GM23338 (cell line): Measurements from ENCODE around the gene DGKB. TPM values are rescaled to one million over a fixed set of nuclear protein-coding genes. Genes with fewer than 3 reads are reported as not detected.

Experiments used
- ATAC-seq: fragments of 200-7000 bp; cut with Tn5 transposase; 3 replicates; pipeline ENCODE4 v1.9.1; 2020
- DNase-seq: peaks from one replicate; pipeline ENCODE4 v3.0.0-alpha.2; 2015; ENCODE audit warnings: low spot score
- H2AFZ ChIP-seq: fragments of 200-600 bp; sonication (generic); 2 replicates; pipeline ENCODE4 v1.8.0; 2016; ENCODE audit warnings: antibody characterized with exemption, mild to moderate bottlenecking, moderate library complexity
- H3F3A ChIP-seq: fragments of 200-600 bp; sonication (generic); replicated peaks from 2 replicates; pipeline ENCODE4 v1.8.0; 2017; ENCODE audit warnings: antibody characterized with exemption, mixed run types, low read depth
- H3K27ac ChIP-seq: fragments of 200-600 bp; sonication (generic); 2 replicates; pipeline ENCODE4 v1.6.1; 2016; ENCODE audit warnings: low read depth
- H3K27me3 ChIP-seq: fragments of 200-600 bp; sonication (generic); 2 replicates; pipeline ENCODE4 v1.8.0; 2016; ENCODE audit warnings: mild to moderate bottlenecking, mixed run types, moderate library complexity; ENCODE audit not compliant: insufficient read depth
- H3K36me3 ChIP-seq: fragments of 200-600 bp; sonication (generic); 2 replicates; pipeline ENCODE4 v1.8.0; 2016; ENCODE audit warnings: mild to moderate bottlenecking; ENCODE audit not compliant: insufficient read depth
- H3K4me1 ChIP-seq: fragments of 200-600 bp; sonication (generic); 2 replicates; pipeline ENCODE4 v1.8.0; 2016; ENCODE audit warnings: mild to moderate bottlenecking, moderate library complexity; ENCODE audit not compliant: insufficient read depth
- H3K4me2 ChIP-seq: fragments of 200-600 bp; sonication (generic); 2 replicates; pipeline ENCODE4 v1.7.1; 2017; ENCODE audit warnings: mixed run types
- H3K4me3 ChIP-seq: fragments of 200-600 bp; sonication (generic); 2 replicates; pipeline ENCODE4 v1.6.1; 2016; ENCODE audit warnings: mixed run types
- H3K79me2 ChIP-seq: fragments of 200-600 bp; sonication (generic); replicated peaks from 2 replicates; pipeline ENCODE4 v1.8.0; 2017; ENCODE audit warnings: mild to moderate bottlenecking; ENCODE audit not compliant: insufficient read depth
- H3K9me2 ChIP-seq: fragments of 200-600 bp; sonication (generic); 2 replicates; pipeline ENCODE4 v1.8.0; 2017; ENCODE audit not compliant: insufficient read depth
- H4K20me1 ChIP-seq: fragments of 200-600 bp; sonication (generic); replicated peaks from 2 replicates; pipeline ENCODE4 v1.8.0; 2017; ENCODE audit warnings: mild to moderate bottlenecking; ENCODE audit not compliant: insufficient read depth
- H3K27ac Mint-ChIP-seq: 2 replicates; pipeline ENCODE4 v1.8.0; 2020; ENCODE audit warnings: inconsistent platforms, mild to moderate bottlenecking, moderate library complexity, mixed read lengths
- H3K27me3 Mint-ChIP-seq: 3 replicates; pipeline ENCODE4 v1.8.0; 2022; ENCODE audit warnings: low read depth, mild to moderate bottlenecking, moderate library complexity, mixed read lengths, inconsistent platforms; ENCODE audit not compliant: insufficient read depth, poor library complexity
- H3K36me3 Mint-ChIP-seq: 3 replicates; pipeline ENCODE4 v1.8.0; 2021; ENCODE audit warnings: low read depth, mild to moderate bottlenecking, inconsistent platforms, moderate library complexity, mixed read lengths
- H3K4me1 Mint-ChIP-seq: 3 replicates; pipeline ENCODE4 v1.8.0; 2020; ENCODE audit warnings: mild to moderate bottlenecking, inconsistent platforms, mixed read lengths
- H3K4me3 Mint-ChIP-seq: 3 replicates; pipeline ENCODE4 v1.8.0; 2021; ENCODE audit warnings: moderate library complexity, mild to moderate bottlenecking, inconsistent platforms, mixed read lengths
- H3K9me3 Mint-ChIP-seq: 3 replicates; pipeline ENCODE4 v1.8.0; 2020; ENCODE audit warnings: moderate library complexity, mild to moderate bottlenecking, inconsistent platforms, mixed read lengths
- CREB1 ChIP-seq: fragments of 250-450 bp; sonication (Bioruptor Pico); IDR thresholded peaks from 2 replicates; pipeline ENCODE4 v1.5.0; 2020; ENCODE audit warnings: low read depth, mild to moderate bottlenecking, moderate library complexity
- EZH2 ChIP-seq: fragments of 200-600 bp; sonication (generic); IDR thresholded peaks from one replicate; pipeline ENCODE4 v1.8.0; 2017; ENCODE audit warnings: antibody characterized with exemption, mild to moderate bottlenecking, low read depth; ENCODE audit not compliant: unreplicated experiment
- NANOG ChIP-seq: IDR thresholded peaks from 2 replicates; pipeline ENCODE4 v1.6.1; 2016; ENCODE audit warnings: antibody characterized with exemption, borderline replicate concordance
- STAT1 ChIP-seq: IDR thresholded peaks from one replicate; pipeline ENCODE4 v1.6.1; 2016; ENCODE audit warnings: antibody characterized with exemption; ENCODE audit not compliant: unreplicated experiment
- ZNF331 ChIP-seq: fragments of 250-450 bp; sonication (Bioruptor Pico); IDR thresholded peaks from 2 replicates; pipeline ENCODE4 v1.5.0; 2020; ENCODE audit warnings: low read depth, mild to moderate bottlenecking, moderate library complexity
- polyA plus RNA-seq: library from polyadenylated mRNA; unstranded; fragments of >200 nt; fragmentation: Nextera tagmentation; extraction: Ambion mirVana; gene quantifications from 2 replicates; pipeline ENCODE4 v1.2.1, GENCODE V29; 2016
- total RNA-seq: library from RNA; depleted of rRNA; stranded (reverse); fragments of >200 nt; shearing (Covaris generic); gene quantifications from 2 replicates; pipeline ENCODE4 v1.2.3, GENCODE V29; 2014
- TF ChIP-seq, protein P1 (sequence below), 2 experiments: fragments of 200-600 bp in 1 of 2; sonication (generic) in 1 of 2; conservative IDR thresholded peaks; 2 replicates each; pipeline versions ENCODE4 v1.5.1 to v1.6.1; 2016 to 2017; ENCODE audit warnings: antibody characterized with exemption in 2 of 2, low read depth in 2 of 2, mild to moderate bottlenecking in 2 of 2, moderate library complexity in 1 of 2
- TF ChIP-seq, protein P2 (sequence below): fragments of 250-450 bp; sonication (Bioruptor Pico); IDR thresholded peaks from 2 replicates; pipeline ENCODE4 v1.5.0; 2020; ENCODE audit warnings: mild to moderate bottlenecking, moderate library complexity
- TF ChIP-seq, protein P3 (sequence below): IDR thresholded peaks from 2 replicates; pipeline ENCODE4 v1.6.1; 2016; ENCODE audit warnings: antibody characterized with exemption

The DGKB gene
- total and polyA plus RNA-seq, 2 experiments from 2014 or later: 4.8 to 11.5 TPM

DNA sequence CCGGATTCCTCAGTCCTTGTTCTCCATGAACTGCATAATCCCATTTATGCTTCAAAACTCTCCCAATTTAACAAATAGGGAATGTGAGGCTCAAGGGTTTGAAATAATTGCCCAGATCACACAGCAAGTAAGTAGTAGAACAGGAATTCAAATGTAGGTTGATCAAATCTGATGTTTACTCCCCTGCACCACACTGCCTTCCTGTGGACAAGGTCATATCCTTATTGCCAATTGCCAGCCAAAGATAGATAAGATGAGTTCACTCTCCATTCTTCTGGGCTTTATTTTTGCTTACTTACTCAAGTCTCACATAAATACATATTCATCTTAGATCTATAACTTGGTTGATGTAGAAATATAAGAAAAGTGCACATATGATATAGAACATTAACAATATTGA, 477.9 kb downstream of the DGKB start:
- no peaks in the 10 kb centered on the region for H3K27me3 Mint-ChIP-seq
- no peaks in the 10 kb centered on the region for H3F3A ChIP-seq
- H3K9me2 ChIP-seq: no peaks in the 10 kb centered on the region
- H3K4me3 Mint-ChIP-seq: no peak overlapping the region
- no peak overlapping the region for H2AFZ ChIP-seq
- DNase-seq (no peak), ATAC-seq (no peak)
- H3K36me3 ChIP-seq: no peaks in the 10 kb centered on the region
- H4K20me1 ChIP-seq: no peaks in the 10 kb centered on the region
- H3K4me2 ChIP-seq: no peak overlapping the region
- no peak overlapping the region for H3K27ac Mint-ChIP-seq
- no peaks in the 10 kb centered on the region for H3K36me3 Mint-ChIP-seq
- no peak overlapping the region for H3K27ac ChIP-seq
- H3K4me1 ChIP-seq: peaks cover 4% of the 10 kb centered on the region; the same call in 1 of the 2 replicates
- no peaks in the 10 kb centered on the region; the same call in 2 of the 3 replicates for H3K9me3 Mint-ChIP-seq
- no peak overlapping the region for H3K4me3 ChIP-seq
- H3K4me1 Mint-ChIP-seq: peaks cover 9% of the 10 kb centered on the region; the same call in 2 of the 3 replicates
- H3K27me3 ChIP-seq: no peaks in the 10 kb centered on the region
- TF ChIP-seq, protein P1, sequence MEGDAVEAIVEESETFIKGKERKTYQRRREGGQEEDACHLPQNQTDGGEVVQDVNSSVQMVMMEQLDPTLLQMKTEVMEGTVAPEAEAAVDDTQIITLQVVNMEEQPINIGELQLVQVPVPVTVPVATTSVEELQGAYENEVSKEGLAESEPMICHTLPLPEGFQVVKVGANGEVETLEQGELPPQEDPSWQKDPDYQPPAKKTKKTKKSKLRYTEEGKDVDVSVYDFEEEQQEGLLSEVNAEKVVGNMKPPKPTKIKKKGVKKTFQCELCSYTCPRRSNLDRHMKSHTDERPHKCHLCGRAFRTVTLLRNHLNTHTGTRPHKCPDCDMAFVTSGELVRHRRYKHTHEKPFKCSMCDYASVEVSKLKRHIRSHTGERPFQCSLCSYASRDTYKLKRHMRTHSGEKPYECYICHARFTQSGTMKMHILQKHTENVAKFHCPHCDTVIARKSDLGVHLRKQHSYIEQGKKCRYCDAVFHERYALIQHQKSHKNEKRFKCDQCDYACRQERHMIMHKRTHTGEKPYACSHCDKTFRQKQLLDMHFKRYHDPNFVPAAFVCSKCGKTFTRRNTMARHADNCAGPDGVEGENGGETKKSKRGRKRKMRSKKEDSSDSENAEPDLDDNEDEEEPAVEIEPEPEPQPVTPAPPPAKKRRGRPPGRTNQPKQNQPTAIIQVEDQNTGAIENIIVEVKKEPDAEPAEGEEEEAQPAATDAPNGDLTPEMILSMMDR (conservative IDR thresholded peaks at IDR 0.05; ENCODE audit: low read depth in 2 of 2): peak in 1 of 2 experiments; percentile 58; a peak in 2 of 4 replicates
- TF ChIP-seq, protein P2, sequence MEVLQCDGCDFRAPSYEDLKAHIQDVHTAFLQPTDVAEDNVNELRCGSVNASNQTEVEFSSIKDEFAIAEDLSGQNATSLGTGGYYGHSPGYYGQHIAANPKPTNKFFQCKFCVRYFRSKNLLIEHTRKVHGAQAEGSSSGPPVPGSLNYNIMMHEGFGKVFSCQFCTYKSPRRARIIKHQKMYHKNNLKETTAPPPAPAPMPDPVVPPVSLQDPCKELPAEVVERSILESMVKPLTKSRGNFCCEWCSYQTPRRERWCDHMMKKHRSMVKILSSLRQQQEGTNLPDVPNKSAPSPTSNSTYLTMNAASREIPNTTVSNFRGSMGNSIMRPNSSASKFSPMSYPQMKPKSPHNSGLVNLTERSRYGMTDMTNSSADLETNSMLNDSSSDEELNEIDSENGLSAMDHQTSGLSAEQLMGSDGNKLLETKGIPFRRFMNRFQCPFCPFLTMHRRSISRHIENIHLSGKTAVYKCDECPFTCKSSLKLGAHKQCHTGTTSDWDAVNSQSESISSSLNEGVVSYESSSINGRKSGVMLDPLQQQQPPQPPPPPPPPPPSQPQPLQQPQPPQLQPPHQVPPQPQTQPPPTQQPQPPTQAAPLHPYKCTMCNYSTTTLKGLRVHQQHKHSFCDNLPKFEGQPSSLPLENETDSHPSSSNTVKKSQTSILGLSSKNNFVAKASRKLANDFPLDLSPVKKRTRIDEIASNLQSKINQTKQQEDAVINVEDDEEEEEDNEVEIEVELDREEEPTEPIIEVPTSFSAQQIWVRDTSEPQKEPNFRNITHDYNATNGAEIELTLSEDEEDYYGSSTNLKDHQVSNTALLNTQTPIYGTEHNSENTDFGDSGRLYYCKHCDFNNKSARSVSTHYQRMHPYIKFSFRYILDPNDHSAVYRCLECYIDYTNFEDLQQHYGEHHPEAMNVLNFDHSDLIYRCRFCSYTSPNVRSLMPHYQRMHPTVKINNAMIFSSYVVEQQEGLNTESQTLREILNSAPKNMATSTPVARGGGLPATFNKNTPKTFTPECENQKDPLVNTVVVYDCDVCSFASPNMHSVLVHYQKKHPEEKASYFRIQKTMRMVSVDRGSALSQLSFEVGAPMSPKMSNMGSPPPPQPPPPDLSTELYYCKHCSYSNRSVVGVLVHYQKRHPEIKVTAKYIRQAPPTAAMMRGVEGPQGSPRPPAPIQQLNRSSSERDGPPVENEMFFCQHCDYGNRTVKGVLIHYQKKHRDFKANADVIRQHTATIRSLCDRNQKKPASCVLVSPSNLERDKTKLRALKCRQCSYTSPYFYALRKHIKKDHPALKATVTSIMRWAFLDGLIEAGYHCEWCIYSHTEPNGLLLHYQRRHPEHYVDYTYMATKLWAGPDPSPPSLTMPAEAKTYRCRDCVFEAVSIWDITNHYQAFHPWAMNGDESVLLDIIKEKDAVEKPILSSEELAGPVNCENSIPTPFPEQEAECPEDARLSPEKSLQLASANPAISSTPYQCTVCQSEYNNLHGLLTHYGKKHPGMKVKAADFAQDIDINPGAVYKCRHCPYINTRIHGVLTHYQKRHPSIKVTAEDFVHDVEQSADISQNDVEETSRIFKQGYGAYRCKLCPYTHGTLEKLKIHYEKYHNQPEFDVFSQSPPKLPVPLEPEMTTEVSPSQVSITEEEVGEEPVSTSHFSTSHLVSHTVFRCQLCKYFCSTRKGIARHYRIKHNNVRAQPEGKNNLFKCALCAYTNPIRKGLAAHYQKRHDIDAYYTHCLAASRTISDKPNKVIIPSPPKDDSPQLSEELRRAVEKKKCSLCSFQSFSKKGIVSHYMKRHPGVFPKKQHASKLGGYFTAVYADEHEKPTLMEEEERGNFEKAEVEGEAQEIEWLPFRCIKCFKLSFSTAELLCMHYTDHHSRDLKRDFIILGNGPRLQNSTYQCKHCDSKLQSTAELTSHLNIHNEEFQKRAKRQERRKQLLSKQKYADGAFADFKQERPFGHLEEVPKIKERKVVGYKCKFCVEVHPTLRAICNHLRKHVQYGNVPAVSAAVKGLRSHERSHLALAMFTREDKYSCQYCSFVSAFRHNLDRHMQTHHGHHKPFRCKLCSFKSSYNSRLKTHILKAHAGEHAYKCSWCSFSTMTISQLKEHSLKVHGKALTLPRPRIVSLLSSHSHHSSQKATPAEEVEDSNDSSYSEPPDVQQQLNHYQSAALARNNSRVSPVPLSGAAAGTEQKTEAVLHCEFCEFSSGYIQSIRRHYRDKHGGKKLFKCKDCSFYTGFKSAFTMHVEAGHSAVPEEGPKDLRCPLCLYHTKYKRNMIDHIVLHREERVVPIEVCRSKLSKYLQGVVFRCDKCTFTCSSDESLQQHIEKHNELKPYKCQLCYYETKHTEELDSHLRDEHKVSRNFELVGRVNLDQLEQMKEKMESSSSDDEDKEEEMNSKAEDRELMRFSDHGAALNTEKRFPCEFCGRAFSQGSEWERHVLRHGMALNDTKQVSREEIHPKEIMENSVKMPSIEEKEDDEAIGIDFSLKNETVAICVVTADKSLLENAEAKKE (CRISPR knock-in tag): no peak
- H3K79me2 ChIP-seq: no peaks in the 10 kb centered on the region

DNA sequence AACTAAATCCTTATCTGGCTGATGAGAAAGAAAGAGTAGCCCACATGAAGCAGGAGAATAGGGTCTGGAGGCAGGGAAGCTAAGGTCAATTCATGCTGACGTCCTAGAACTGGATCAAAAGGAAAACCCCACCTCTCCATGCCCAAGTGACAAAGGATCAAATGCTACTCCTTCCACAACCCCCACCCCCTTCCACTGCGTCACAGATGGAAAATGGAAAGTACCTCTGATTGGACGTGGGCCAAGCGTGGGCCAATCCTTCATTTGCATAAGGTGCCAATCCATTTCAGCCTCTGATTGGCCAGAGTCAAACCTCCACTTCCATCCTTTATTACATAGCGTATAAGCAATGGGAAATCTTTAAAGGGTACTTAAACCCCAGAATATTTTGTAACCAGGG, 481.8 kb downstream of the DGKB start:
- no peaks in the 10 kb centered on the region for H3K36me3 Mint-ChIP-seq
- no peaks in the 10 kb centered on the region for H3K9me3 Mint-ChIP-seq
- H3K36me3 ChIP-seq: no peaks in the 10 kb centered on the region
- H3K79me2 ChIP-seq: no peaks in the 10 kb centered on the region
- H3K4me2 ChIP-seq: no peak overlapping the region
- H3F3A ChIP-seq: no peaks in the 10 kb centered on the region
- no peak overlapping the region for H3K4me3 Mint-ChIP-seq
- H3K27me3 ChIP-seq: no peaks in the 10 kb centered on the region
- no peaks in the 10 kb centered on the region for H3K9me2 ChIP-seq
- H2AFZ ChIP-seq: no peak overlapping the region
- DNase-seq (peak; percentile 17), ATAC-seq (no peak)
- H4K20me1 ChIP-seq: no peaks in the 10 kb centered on the region
- no peak overlapping the region for H3K27ac Mint-ChIP-seq
- H3K4me1 Mint-ChIP-seq: peaks cover 9% of the 10 kb centered on the region; the same call in 2 of the 3 replicates
- H3K4me3 ChIP-seq: no peak overlapping the region
- H3K4me1 ChIP-seq: peaks cover 4% of the 10 kb centered on the region; the same call in 1 of the 2 replicates
- no peak overlapping the region for H3K27ac ChIP-seq
- H3K27me3 Mint-ChIP-seq: no peaks in the 10 kb centered on the region
- TF ChIP-seq ZNF331 (CRISPR knock-in tag) (no peak), EZH2 (no peak), STAT1 (no peak), NANOG (no peak), CREB1 (no peak)
- TF ChIP-seq, protein P3, sequence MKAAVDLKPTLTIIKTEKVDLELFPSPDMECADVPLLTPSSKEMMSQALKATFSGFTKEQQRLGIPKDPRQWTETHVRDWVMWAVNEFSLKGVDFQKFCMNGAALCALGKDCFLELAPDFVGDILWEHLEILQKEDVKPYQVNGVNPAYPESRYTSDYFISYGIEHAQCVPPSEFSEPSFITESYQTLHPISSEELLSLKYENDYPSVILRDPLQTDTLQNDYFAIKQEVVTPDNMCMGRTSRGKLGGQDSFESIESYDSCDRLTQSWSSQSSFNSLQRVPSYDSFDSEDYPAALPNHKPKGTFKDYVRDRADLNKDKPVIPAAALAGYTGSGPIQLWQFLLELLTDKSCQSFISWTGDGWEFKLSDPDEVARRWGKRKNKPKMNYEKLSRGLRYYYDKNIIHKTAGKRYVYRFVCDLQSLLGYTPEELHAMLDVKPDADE: no peak
- TF ChIP-seq, protein P1 (conservative IDR thresholded peaks at IDR 0.05; ENCODE audit: low read depth in 2 of 2): no peak
